Endothelial cell of umbilical vein (primary cell): ENCODE data around the gene BNC2.

Source experiments
- EZH2 ChIP-seq: IDR thresholded peaks from 2 replicates; pipeline ENCODE4 v1.6.1; 2012; ENCODE audit warnings: borderline replicate concordance, low read depth, mild to moderate bottlenecking, moderate library complexity, low read length, inconsistent platforms; ENCODE audit not compliant: severe bottlenecking
- TF ChIP-seq, protein P1 (sequence below), 2 donors: IDR thresholded peaks; 1 replicate in 1 of 2; 2 replicates in 1 of 2; pipeline ENCODE4 v1.5.1; 2011; ENCODE audit warnings: low read length in 2 of 2, mild to moderate bottlenecking in 2 of 2, moderate library complexity in 2 of 2, control low read depth in 1 of 2, inconsistent platforms in 1 of 2, low read depth in 1 of 2; ENCODE audit not compliant: insufficient read depth in 1 of 2; ENCODE audit errors: extremely low read depth in 1 of 2
- TF ChIP-seq, protein P2 (sequence below): IDR thresholded peaks from 2 replicates; pipeline ENCODE4 v1.6.1; 2011; ENCODE audit not compliant: insufficient read depth, insufficient read length

DNA sequence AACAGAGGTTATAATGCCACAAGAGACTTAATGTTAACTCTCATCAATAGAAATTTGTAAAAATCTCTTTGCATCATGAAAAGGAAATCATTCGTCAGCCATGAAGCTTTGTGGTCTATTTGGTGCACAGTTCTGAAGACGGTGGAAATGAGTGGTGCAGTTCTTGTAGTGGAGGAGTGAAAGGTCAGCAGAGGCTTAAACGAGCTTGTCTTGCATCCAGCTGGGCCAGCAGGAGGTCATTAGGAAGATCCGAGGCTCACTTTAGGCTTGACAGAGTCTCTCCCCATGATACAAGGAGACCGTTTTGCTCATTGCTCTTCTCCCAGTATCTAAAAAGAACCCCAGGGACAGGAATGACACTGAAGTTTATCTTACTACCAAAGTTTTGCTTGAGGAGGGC, 440.8 kb downstream of the BNC2 start:
- TF ChIP-seq, protein P1, sequence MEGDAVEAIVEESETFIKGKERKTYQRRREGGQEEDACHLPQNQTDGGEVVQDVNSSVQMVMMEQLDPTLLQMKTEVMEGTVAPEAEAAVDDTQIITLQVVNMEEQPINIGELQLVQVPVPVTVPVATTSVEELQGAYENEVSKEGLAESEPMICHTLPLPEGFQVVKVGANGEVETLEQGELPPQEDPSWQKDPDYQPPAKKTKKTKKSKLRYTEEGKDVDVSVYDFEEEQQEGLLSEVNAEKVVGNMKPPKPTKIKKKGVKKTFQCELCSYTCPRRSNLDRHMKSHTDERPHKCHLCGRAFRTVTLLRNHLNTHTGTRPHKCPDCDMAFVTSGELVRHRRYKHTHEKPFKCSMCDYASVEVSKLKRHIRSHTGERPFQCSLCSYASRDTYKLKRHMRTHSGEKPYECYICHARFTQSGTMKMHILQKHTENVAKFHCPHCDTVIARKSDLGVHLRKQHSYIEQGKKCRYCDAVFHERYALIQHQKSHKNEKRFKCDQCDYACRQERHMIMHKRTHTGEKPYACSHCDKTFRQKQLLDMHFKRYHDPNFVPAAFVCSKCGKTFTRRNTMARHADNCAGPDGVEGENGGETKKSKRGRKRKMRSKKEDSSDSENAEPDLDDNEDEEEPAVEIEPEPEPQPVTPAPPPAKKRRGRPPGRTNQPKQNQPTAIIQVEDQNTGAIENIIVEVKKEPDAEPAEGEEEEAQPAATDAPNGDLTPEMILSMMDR (IDR thresholded peaks at IDR 0.05; ENCODE audit: extremely low read depth in 1 of 2, insufficient read depth in 1 of 2, low read depth in 1 of 2, low read length in 2 of 2) = no peak
- TF ChIP-seq, protein P2, sequence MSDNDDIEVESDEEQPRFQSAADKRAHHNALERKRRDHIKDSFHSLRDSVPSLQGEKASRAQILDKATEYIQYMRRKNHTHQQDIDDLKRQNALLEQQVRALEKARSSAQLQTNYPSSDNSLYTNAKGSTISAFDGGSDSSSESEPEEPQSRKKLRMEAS = no peak
- TF ChIP-seq EZH2 = no peak
